Trophoblast cell (in vitro differentiated cells and primary cell): Measurements from ENCODE around the gene RTN4R.

Experiments used
- DNase-seq, 2 donors: peaks; one replicate each; pipeline ENCODE4 v3.0.0-alpha.2; 2016
- H2AFZ ChIP-seq: 2 replicates; pipeline ENCODE4 v1.6.1; 2013; ENCODE audit warnings: low read length, moderate library complexity, mild to moderate bottlenecking; ENCODE audit not compliant: insufficient read depth, poor library complexity
- H2AK5ac ChIP-seq: 2 replicates; pipeline ENCODE4 v1.6.1; 2013; ENCODE audit warnings: mild to moderate bottlenecking, low read length
- H2BK120ac ChIP-seq: 2 replicates; pipeline ENCODE4 v1.6.1; 2013; ENCODE audit warnings: low read length, mild to moderate bottlenecking, moderate library complexity; ENCODE audit not compliant: insufficient read depth, poor library complexity
- H2BK12ac ChIP-seq: 2 replicates; pipeline ENCODE4 v1.6.1; 2013; ENCODE audit warnings: mild to moderate bottlenecking, low read length, moderate library complexity
- H2BK5ac ChIP-seq: 2 replicates; pipeline ENCODE4 v1.6.1; 2013; ENCODE audit warnings: low read length, low read depth, moderate library complexity, mild to moderate bottlenecking; ENCODE audit not compliant: poor library complexity
- H3K14ac ChIP-seq: 2 replicates; pipeline ENCODE4 v1.6.1; 2013; ENCODE audit warnings: mild to moderate bottlenecking, low read length
- H3K18ac ChIP-seq: 2 replicates; pipeline ENCODE4 v1.6.1; 2013; ENCODE audit warnings: mild to moderate bottlenecking, low read length
- H3K23ac ChIP-seq: 2 replicates; pipeline ENCODE4 v1.6.1; 2013; ENCODE audit warnings: low read length
- H3K27ac ChIP-seq: 2 replicates; pipeline ENCODE4 v1.5.1; 2013; ENCODE audit warnings: low read depth, mild to moderate bottlenecking, inconsistent platforms, low read length, moderate library complexity
- H3K27me3 ChIP-seq: 2 replicates; pipeline ENCODE4 v1.6.1; 2013; ENCODE audit warnings: inconsistent platforms, mild to moderate bottlenecking, low read length, moderate library complexity; ENCODE audit not compliant: insufficient read depth
- H3K36me3 ChIP-seq, 2 experiments: 1 replicate in 1 of 2; 2 replicates in 1 of 2; pipeline ENCODE4 v1.6.1; 2013; ENCODE audit warnings: low read length in 2 of 2, mild to moderate bottlenecking in 2 of 2, moderate library complexity in 1 of 2; ENCODE audit not compliant: insufficient read depth in 2 of 2, control insufficient read depth in 1 of 2
- H3K4ac ChIP-seq: 2 replicates; pipeline ENCODE4 v1.6.1; 2013; ENCODE audit warnings: low read depth, mild to moderate bottlenecking, low read length, moderate library complexity
- H3K4me1 ChIP-seq, 2 experiments: 1 replicate in 1 of 2; 2 replicates in 1 of 2; pipeline ENCODE4 v1.6.1; 2013; ENCODE audit warnings: low read length in 2 of 2, mild to moderate bottlenecking in 2 of 2, moderate library complexity in 1 of 2; ENCODE audit not compliant: insufficient read depth in 2 of 2, control insufficient read depth in 1 of 2
- H3K4me2 ChIP-seq: 2 replicates; pipeline ENCODE4 v1.6.1; 2013; ENCODE audit warnings: inconsistent platforms, mild to moderate bottlenecking, low read length, moderate library complexity
- H3K4me3 ChIP-seq: 2 replicates; pipeline ENCODE4 v1.5.1; 2013; ENCODE audit warnings: mild to moderate bottlenecking, low read depth, low read length, inconsistent platforms
- H3K79me1 ChIP-seq: one replicate; pipeline ENCODE4 v1.6.1; 2013; ENCODE audit warnings: low read length
- H3K79me2 ChIP-seq: 2 replicates; pipeline ENCODE4 v1.6.1; 2013; ENCODE audit warnings: low read length, mild to moderate bottlenecking; ENCODE audit not compliant: control insufficient read depth, insufficient read depth, poor library complexity
- H3K9ac ChIP-seq: 2 replicates; pipeline ENCODE4 v1.6.1; 2013; ENCODE audit warnings: mild to moderate bottlenecking, low read length
- H3K9me3 ChIP-seq: 2 replicates; pipeline ENCODE4 v1.6.1; 2013; ENCODE audit warnings: low read depth, mild to moderate bottlenecking, control low read depth, inconsistent platforms, low read length; ENCODE audit not compliant: insufficient read depth
- H4K12ac ChIP-seq: 2 replicates; pipeline ENCODE4 v1.6.1; 2013; ENCODE audit warnings: low read depth, mild to moderate bottlenecking, low read length, moderate library complexity
- H4K8ac ChIP-seq: 2 replicates; pipeline ENCODE4 v1.6.1; 2013; ENCODE audit warnings: low read depth, mild to moderate bottlenecking, low read length, moderate library complexity
- H4K91ac ChIP-seq: one replicate; pipeline ENCODE4 v1.6.1; 2013; ENCODE audit warnings: low read depth, mild to moderate bottlenecking, low read length, moderate library complexity
- WGBS: extraction: QIAGEN DNeasy Blood & Tissue Kit; methylation state at CpG from one replicate; pipeline ENCODE4 v1.1.7; 2013; ENCODE audit warnings: missing lambda C conversion rate; ENCODE audit not compliant: insufficient read length, insufficient coverage; ENCODE audit errors: extremely low coverage; 5-methylcytosine and 5-hydroxymethylcytosine counted together

RTN4R gene

DNA sequence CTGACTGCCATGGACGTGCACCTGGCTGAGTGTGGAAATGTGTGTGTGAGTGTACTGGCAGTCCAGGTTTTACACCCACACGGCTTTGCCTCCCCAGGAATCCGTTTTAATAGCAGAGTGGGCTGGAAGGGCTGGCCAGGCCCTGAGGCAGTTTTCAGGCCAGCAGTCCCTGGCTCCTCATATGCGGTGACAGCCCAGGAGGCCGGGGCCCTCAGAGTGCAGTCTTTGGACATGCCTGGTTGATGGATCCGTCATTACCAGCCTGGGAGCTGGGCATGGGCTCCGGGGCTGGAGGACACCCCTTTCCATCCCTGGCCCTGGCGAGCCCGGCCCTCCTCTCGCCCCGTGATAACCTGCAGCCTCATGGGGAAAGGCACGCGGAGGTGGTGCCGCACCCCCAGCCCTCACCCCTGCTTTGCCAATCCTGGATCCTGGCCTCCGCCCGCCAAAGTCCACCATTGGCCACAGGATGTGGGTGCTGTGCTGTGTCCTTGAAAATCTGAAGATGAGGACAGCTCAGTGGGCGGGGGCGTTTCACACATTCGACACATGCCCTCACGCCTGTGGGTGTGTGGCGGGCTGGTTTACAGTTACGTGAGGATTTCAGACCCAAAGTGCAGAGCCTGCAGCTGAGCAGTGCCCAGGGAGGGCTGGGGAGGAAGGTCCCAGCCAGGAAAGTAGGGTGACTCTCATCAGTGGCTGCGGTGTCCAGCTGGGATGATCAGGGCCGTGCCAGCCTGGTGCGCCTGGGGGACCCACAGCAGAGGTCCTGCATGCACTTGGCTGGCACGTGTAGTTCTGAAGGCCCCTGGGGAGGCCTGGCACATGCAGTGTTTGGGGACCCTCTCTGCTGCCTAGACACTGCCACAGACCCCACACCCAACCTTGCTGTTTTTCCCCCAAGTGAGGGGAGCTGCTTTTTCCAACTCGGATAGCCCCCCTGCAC lies 55.1 kb downstream of the RTN4R start:
- no peak overlapping the region for H4K12ac ChIP-seq
- no peak overlapping the region for H4K91ac ChIP-seq
- no peak overlapping the region for H2BK12ac ChIP-seq
- no peaks in the 10 kb centered on the region for H3K27me3 ChIP-seq
- no peak overlapping the region for H3K4me2 ChIP-seq
- no peak overlapping the region for H2AFZ ChIP-seq
- no peaks in the 10 kb centered on the region for H3K36me3 ChIP-seq
- H3K79me1 ChIP-seq = no peaks in the 10 kb centered on the region
- no peak overlapping the region for H2BK120ac ChIP-seq
- peaks cover 2% of the 10 kb centered on the region for H3K9me3 ChIP-seq
- no peaks in the 10 kb centered on the region for H3K79me2 ChIP-seq
- H2BK5ac ChIP-seq = no peak overlapping the region
- no peak overlapping the region for H3K18ac ChIP-seq
- no peak overlapping the region for H3K4me3 ChIP-seq
- DNase-seq = no peak
- no peak overlapping the region for H3K14ac ChIP-seq
- no CpG with 5 or more reads among the region's 27 CpGs for WGBS
- no peak overlapping the region for H3K4ac ChIP-seq
- H3K9ac ChIP-seq = no peak overlapping the region
- H4K8ac ChIP-seq = no peak overlapping the region
- peaks cover 0 to 2% of the 10 kb centered on the region in 2 experiments for H3K4me1 ChIP-seq
- no peak overlapping the region for H2AK5ac ChIP-seq
- no peak overlapping the region for H3K23ac ChIP-seq
- no peak overlapping the region for H3K27ac ChIP-seq

DNA sequence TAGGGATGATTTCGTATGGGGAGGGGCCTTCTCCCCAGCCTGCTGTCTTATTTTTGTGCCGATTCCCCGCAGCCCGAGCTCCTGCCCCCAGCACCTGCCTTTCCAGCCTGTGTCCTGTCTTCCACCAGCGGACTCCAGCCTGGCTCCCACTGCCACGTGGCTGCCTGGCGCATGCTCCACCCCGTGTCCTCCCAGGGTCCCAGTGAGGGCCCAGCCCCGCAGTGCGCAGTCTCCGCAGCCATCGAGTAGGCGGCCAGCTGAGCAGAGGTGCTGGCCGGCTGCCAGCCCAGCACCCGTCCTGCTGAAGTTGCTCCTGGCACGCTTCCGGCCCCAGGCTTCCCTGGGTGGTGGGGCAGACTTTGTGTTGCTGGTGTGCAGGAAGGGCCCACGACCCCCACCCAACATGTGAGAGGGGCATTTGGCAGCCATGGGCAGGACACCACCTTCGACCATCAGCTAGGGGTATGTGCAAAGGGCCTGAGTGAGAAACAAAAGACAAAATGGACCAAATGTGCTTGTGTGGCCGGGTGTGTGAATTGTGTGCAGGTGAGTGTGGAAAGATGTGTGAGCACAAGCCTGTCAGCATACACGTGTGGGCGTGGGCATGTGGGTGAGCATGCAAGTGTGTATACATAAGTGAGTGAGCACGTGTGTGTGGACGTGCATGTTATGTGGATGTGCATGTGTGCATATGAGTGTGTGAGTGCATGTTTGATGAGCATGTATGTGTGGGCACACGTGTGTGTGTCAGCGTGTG lies 55.9 kb downstream of the RTN4R start:
- Histone ChIP-seq H3K27me3 (no peaks in the 10 kb centered on the region), H3K4me3 (no peak overlapping the region), H2AFZ (no peak overlapping the region), H3K9me3 (peaks cover 2% of the 10 kb centered on the region), H3K18ac (no peak overlapping the region), H4K8ac (no peak overlapping the region), H2BK5ac (no peak overlapping the region), H3K9ac (no peak overlapping the region), H3K27ac (no peak overlapping the region), H3K79me2 (no peaks in the 10 kb centered on the region), H3K79me1 (no peaks in the 10 kb centered on the region), H3K4ac (no peak overlapping the region), H2AK5ac (no peak overlapping the region), H4K12ac (no peak overlapping the region), H4K91ac (no peak overlapping the region), H3K4me1 (peaks cover 0 to 2% of the 10 kb centered on the region in 2 experiments), H2BK120ac (no peak overlapping the region), H3K36me3 (no peaks in the 10 kb centered on the region), H3K14ac (no peak overlapping the region), H3K4me2 (no peak overlapping the region), H2BK12ac (no peak overlapping the region), H3K23ac (no peak overlapping the region)
- DNase-seq = no peak
- WGBS = no CpG with 5 or more reads among the region's 26 CpGs

- H3K27me3 ChIP-seq = no peaks in the 10 kb centered on the region
- no peak overlapping the region for H3K4ac ChIP-seq
- no peak overlapping the region for H3K4me3 ChIP-seq
- H3K9me3 ChIP-seq = peaks cover 2% of the 10 kb centered on the region
- H4K91ac ChIP-seq = no peak overlapping the region
- no peak overlapping the region for H3K9ac ChIP-seq
- no peak overlapping the region for H3K27ac ChIP-seq
- no peaks in the 10 kb centered on the region for H3K36me3 ChIP-seq
- no peak overlapping the region for H2AFZ ChIP-seq
- H3K79me2 ChIP-seq = no peaks in the 10 kb centered on the region
- H3K14ac ChIP-seq = no peak overlapping the region
- no peak overlapping the region for H3K18ac ChIP-seq
- no peak overlapping the region for H2AK5ac ChIP-seq
- peaks cover 5 to 7% of the 10 kb centered on the region in 2 experiments for H3K4me1 ChIP-seq
- DNase-seq = no peak
- H2BK120ac ChIP-seq = no peak overlapping the region
- peaks cover 2% of the 10 kb centered on the region for H3K79me1 ChIP-seq
- no peak overlapping the region for H2BK5ac ChIP-seq
- H3K23ac ChIP-seq = no peak overlapping the region
- H2BK12ac ChIP-seq = no peak overlapping the region
- H4K8ac ChIP-seq = no peak overlapping the region
- H4K12ac ChIP-seq = no peak overlapping the region
- H3K4me2 ChIP-seq = no peak overlapping the region
- no CpG with 5 or more reads among the region's 10 CpGs for WGBS
Measured at GRCh38 chr22:20211409-20211996, 56.6 kb downstream of the RTN4R start.

DNA sequence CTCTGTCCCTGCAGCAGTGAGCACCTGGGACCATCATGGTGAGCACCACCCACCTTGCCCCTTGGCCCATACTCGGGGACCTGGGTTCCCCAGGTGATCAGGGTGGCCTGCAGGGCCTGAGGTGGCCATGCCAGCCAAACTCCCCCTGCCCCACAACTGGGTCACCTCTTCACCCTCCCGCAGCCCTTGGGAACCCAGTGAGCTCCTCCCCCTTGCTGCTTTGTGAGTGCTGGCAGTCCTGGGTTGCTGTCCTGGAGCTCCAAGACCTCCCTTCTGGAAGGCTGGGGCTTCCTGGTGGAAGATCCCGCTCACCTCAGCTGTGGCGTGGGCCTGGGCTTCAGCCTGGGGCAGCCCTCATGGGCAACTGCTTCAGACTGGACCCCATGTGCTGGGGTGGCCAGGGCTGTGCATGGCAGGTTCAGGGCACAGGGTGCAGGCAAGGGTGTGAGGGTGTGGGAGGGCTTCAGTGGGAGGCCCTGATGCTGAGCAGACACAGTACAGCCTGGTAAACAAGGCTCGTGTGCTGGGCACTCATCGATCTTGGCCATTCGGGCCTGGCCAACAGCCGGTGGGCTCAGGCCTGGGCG lies 57.6 kb downstream of the RTN4R start:
- Histone ChIP-seq H3K27me3 (no peaks in the 10 kb centered on the region), H3K18ac (no peak overlapping the region), H3K4ac (no peak overlapping the region), H4K12ac (no peak overlapping the region), H3K27ac (no peak overlapping the region), H4K91ac (no peak overlapping the region), H3K9me3 (peaks cover 2% of the 10 kb centered on the region), H3K9ac (no peak overlapping the region), H2AK5ac (no peak overlapping the region), H2BK5ac (no peak overlapping the region), H3K36me3 (no peaks in the 10 kb centered on the region), H3K4me3 (no peak overlapping the region), H3K4me1 (peaks cover 13 to 15% of the 10 kb centered on the region in 2 experiments), H3K79me1 (peaks cover 2% of the 10 kb centered on the region), H2AFZ (no peak overlapping the region), H2BK12ac (no peak overlapping the region), H3K4me2 (no peak overlapping the region), H3K23ac (no peak overlapping the region), H4K8ac (no peak overlapping the region), H2BK120ac (no peak overlapping the region), H3K14ac (no peak overlapping the region), H3K79me2 (no peaks in the 10 kb centered on the region)
- DNase-seq = no peak
- WGBS = no CpG with 5 or more reads among the region's 9 CpGs
